HepG2 (cell line): ENCODE results near the gene IQCN. TPM values are rescaled to one million over a fixed set of nuclear protein-coding genes. Genes with fewer than 3 reads are reported as not detected.

Experiments
- ARHGAP35 ChIP-seq: sonication (generic); formaldehyde crosslinking; IDR thresholded peaks from 2 replicates; pipeline ENCODE4 v1.9.0; 2022; ENCODE audit warnings: mild to moderate bottlenecking, inconsistent platforms, moderate library complexity, missing genetic modification reagents, borderline replicate concordance
- ATM ChIP-seq: fragments of 450-650 bp; IDR thresholded peaks from 2 replicates; pipeline ENCODE4 v1.7.1; 2017; ENCODE audit warnings: mild to moderate bottlenecking, borderline replicate concordance
- ESRRA ChIP-seq: sonication (generic); formaldehyde crosslinking; IDR thresholded peaks from 2 replicates; pipeline ENCODE4 v1.5.1; 2020; ENCODE audit warnings: mild to moderate bottlenecking, low read depth, missing genetic modification reagents
- HMGXB4 ChIP-seq, 2 experiments: sonication (generic) in 1 of 2; formaldehyde crosslinking in 1 of 2; IDR thresholded peaks; 2 replicates each; pipeline versions ENCODE4 v1.4.0 to v1.6.1; 2018 to 2020; ENCODE audit warnings: missing genetic modification reagents in 2 of 2, borderline replicate concordance in 1 of 2, low read depth in 1 of 2, mild to moderate bottlenecking in 1 of 2, missing biosample characterization in 1 of 2
- HNRNPK ChIP-seq: fragments of 200-400 bp; formaldehyde crosslinking; IDR thresholded peaks from 2 replicates; pipeline ENCODE4 v1.6.1; 2018; ENCODE audit warnings: low read length, low read depth, moderate library complexity, mild to moderate bottlenecking; ENCODE audit not compliant: poor library complexity, severe bottlenecking
- HOXA7 ChIP-seq: sonication (generic); formaldehyde crosslinking; IDR thresholded peaks from 2 replicates; pipeline ENCODE4 v1.8.1; 2022; ENCODE audit warnings: mild to moderate bottlenecking, missing genetic modification reagents, moderate library complexity
- MTA1 ChIP-seq: sonication (generic); formaldehyde crosslinking; IDR thresholded peaks from 2 replicates; pipeline ENCODE4 v1.4.0; 2020; ENCODE audit warnings: missing genetic modification reagents, mild to moderate bottlenecking, borderline replicate concordance
- NR1H2 ChIP-seq: sonication (generic); formaldehyde crosslinking; IDR thresholded peaks from 2 replicates; pipeline ENCODE4 v1.8.1; 2022; ENCODE audit warnings: low read depth, missing genetic modification reagents, borderline replicate concordance
- RNF2 ChIP-seq: fragments of 450-650 bp; conservative IDR thresholded peaks from 2 replicates; pipeline ENCODE4 v1.6.1; 2016; ENCODE audit warnings: low read depth
- SCMH1 ChIP-seq: sonication (generic); formaldehyde crosslinking; IDR thresholded peaks from 2 replicates; pipeline ENCODE4 v1.9.0; 2021; ENCODE audit warnings: missing genetic modification reagents, mild to moderate bottlenecking, borderline replicate concordance
- SKIL ChIP-seq: sonication (generic); formaldehyde crosslinking; IDR thresholded peaks from 2 replicates; pipeline ENCODE4 v1.8.0; 2022; ENCODE audit warnings: missing genetic modification reagents, mild to moderate bottlenecking, moderate library complexity, borderline replicate concordance
- SNAPC4 ChIP-seq: sonication (generic); formaldehyde crosslinking; IDR thresholded peaks from 2 replicates; pipeline ENCODE4 v1.4.0; 2020; ENCODE audit warnings: mild to moderate bottlenecking, missing genetic modification reagents
- XRCC5 ChIP-seq: fragments of 200-400 bp; formaldehyde crosslinking; optimal IDR thresholded peaks from 2 replicates; pipeline ENCODE3; 2017; ENCODE audit warnings: mild to moderate bottlenecking, low read length
- ZBTB7A ChIP-seq: sonication (generic); formaldehyde crosslinking; IDR thresholded peaks from 2 replicates; pipeline ENCODE4 v1.8.0; 2022; ENCODE audit warnings: mild to moderate bottlenecking, missing genetic modification reagents
- ZNF17 ChIP-seq: sonication (generic); formaldehyde crosslinking; IDR thresholded peaks from 2 replicates; pipeline ENCODE4 v1.5.0; 2020; ENCODE audit warnings: mild to moderate bottlenecking, missing genetic modification reagents
- ZNF335 ChIP-seq: sonication (generic); formaldehyde crosslinking; IDR thresholded peaks from 2 replicates; pipeline ENCODE4 v1.4.0; 2020; ENCODE audit warnings: missing genetic modification reagents
- ZNF350 ChIP-seq: sonication (generic); formaldehyde crosslinking; IDR thresholded peaks from 2 replicates; pipeline ENCODE4 v1.4.0; 2020; ENCODE audit warnings: mild to moderate bottlenecking, low read depth, missing genetic modification reagents, borderline replicate concordance
- ZNF678 ChIP-seq: sonication (generic); formaldehyde crosslinking; IDR thresholded peaks from 2 replicates; pipeline ENCODE4 v1.4.0; 2020; ENCODE audit warnings: mild to moderate bottlenecking, missing genetic modification reagents
- ZNF747 ChIP-seq: sonication (generic); formaldehyde crosslinking; IDR thresholded peaks from 2 replicates; pipeline ENCODE4 v1.8.1; 2023; ENCODE audit warnings: missing genetic modification reagents, mild to moderate bottlenecking, borderline replicate concordance
- ZNF780A ChIP-seq: sonication (generic); formaldehyde crosslinking; IDR thresholded peaks from 2 replicates; pipeline ENCODE4 v1.8.0; 2022; ENCODE audit warnings: mild to moderate bottlenecking, missing genetic modification reagents, moderate library complexity
- ZNF790 ChIP-seq: sonication (generic); formaldehyde crosslinking; IDR thresholded peaks from 2 replicates; pipeline ENCODE4 v1.8.0; 2022; ENCODE audit warnings: missing genetic modification reagents, mild to moderate bottlenecking, borderline replicate concordance
- polyA plus RNA-seq, 8 experiments: library from polyadenylated mRNA; depleted of rRNA in 3 of 8; stranded (reverse) in 7 of 8; unstranded in 1 of 8; fragments of >200 nt; fragmentation: Illumina TruSeq in 4 of 8; extraction: Trizol in 4 of 8; gene quantifications; 2 replicates each; pipeline versions ENCODE4 v1.2.1 to v1.2.3, GENCODE V29; 2011 to 2016; ENCODE audit warnings: low read depth in 4 of 8, missing spikeins in 1 of 8, mixed read lengths in 1 of 8; ENCODE audit not compliant: insufficient read depth in 1 of 8
- total RNA-seq, 5 experiments: library from RNA; depleted of rRNA; stranded (reverse); fragments of >200 nt; fragmentation: Illumina TruSeq; extraction: Trizol; gene quantifications; 2 replicates each; pipeline ENCODE4 v1.2.3, GENCODE V29; 2016; ENCODE audit warnings: low read depth in 1 of 5

Gene IQCN
- total and polyA plus RNA-seq, 2 of the 13 experiments (the other 11 are each of a cell fraction or from before 2014, with no cell fraction given) = 0.04 to 0.18 TPM

GRCh38 chr19:18274781-18275356, 617 bp upstream of the IQCN start (continued):
- TF ChIP-seq HOXA7 (CRISPR knock-in tag) (no peak), SKIL (CRISPR knock-in tag) (no peak), ARHGAP35 (no peak), ZNF747 (CRISPR knock-in tag) (no peak; the same call in 1 of the 2 replicates), SNAPC4 (CRISPR knock-in tag) (no peak), ZNF17 (CRISPR knock-in tag) (no peak), HNRNPK (peak; percentile 40), ZBTB7A (CRISPR knock-in tag) (no peak), ZNF678 (CRISPR knock-in tag) (peak; percentile 76; the same call in 1 of the 2 replicates), ZNF335 (CRISPR knock-in tag) (0 out of 2 replicates have a peak, but pooled peaks have one; percentile 62), ZNF790 (CRISPR knock-in tag) (no peak), ZNF780A (CRISPR knock-in tag) (no peak), RNF2 (no peak), HMGXB4 (CRISPR knock-in tag; IDR thresholded peaks at IDR 0.05; ENCODE audit: borderline replicate concordance in 1 of 2, low read depth in 1 of 2) (peak in 1 of 2 experiments; percentile 61; a peak in 1 of 4 replicates), ESRRA (CRISPR knock-in tag) (no peak), SCMH1 (CRISPR knock-in tag) (no peak), MTA1 (CRISPR knock-in tag) (peak; percentile 64), NR1H2 (CRISPR knock-in tag) (no peak), ATM (no peak), XRCC5 (peak; percentile 52), ZNF350 (CRISPR knock-in tag) (peak; percentile 78)
